A673 (cell line): ENCODE results near the gene NEDD4L.

ENCODE experiments used
- CTCF ChIP-seq: fragments of 300-800, 200-600 bp; sonication (generic); conservative IDR thresholded peaks from 2 replicates; pipeline ENCODE4 v1.5.1; 2017; ENCODE audit warnings: low read depth, mild to moderate bottlenecking, antibody characterized with exemption, low read length, moderate library complexity, mixed read lengths
- EZH2 ChIP-seq: fragments of 200-600 bp; sonication (generic); IDR thresholded peaks from 2 replicates; pipeline ENCODE4 v1.6.1; 2017; ENCODE audit warnings: borderline replicate concordance, low read depth, mild to moderate bottlenecking, mixed read lengths, antibody characterized with exemption, low read length; ENCODE audit not compliant: poor library complexity, severe bottlenecking

DNA sequence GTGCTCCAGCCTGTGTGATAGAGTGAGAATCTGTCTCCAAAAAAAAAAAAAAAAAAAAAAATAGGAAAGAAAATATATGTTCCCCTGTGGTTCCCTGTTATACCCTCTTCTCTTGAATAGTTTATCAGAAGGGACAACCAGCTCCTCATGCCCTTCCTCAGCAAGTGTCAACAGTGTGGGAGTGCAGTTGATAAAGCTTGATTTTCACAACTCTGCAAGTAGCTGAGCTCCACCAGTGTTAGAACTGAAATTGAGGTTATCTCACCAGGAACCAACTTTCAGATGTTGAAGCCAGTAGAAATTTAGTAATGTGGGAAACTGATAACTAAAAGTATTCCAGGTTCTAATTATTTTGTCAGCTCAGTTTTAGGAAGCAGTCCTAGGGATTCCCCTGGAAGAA, 25.1 kb downstream of the NEDD4L start:
- TF ChIP-seq CTCF: no peak
- TF ChIP-seq EZH2: no peak
